GM15510 (cell line): Measurements from ENCODE around the gene CDHR4.

Source experiments
- POLR2A ChIP-seq: IDR thresholded peaks from 3 replicates; pipeline ENCODE4 v1.6.1; 2011; ENCODE audit warnings: borderline replicate concordance; ENCODE audit not compliant: insufficient read length; ENCODE audit errors: extremely low read depth

Gene CDHR4

GRCh38 chr3:49759226-49759625 is 40.4 kb downstream of the CDHR4 start:
- TF ChIP-seq POLR2A, result no peak

GRCh38 chr3:49757197-49757596 is 42.5 kb downstream of the CDHR4 start:
- TF ChIP-seq POLR2A, result no peak

DNA sequence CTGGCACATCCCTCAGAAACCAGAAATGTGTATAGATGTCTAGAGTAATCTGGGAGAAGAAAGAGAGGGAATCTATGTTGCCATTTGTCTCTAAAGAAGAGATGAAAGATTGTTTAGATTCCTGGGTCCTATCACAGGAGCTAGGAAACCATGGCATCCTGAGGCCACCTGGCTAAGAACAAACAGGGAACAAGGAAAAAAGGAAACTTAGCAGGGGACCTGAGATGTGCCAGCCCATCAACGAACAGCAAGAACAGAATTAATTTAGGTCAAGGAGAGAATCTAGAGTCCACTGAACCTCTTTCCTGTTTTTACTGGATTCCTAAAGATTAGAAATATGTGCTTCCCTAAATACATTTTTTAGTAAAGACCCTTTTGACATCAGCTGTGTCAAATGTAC is 43.6 kb downstream of the CDHR4 start:
- no peak for TF ChIP-seq POLR2A

GRCh38 chr3:49754536-49754935 is 45.1 kb downstream of the CDHR4 start:
- TF ChIP-seq POLR2A, result no peak

GRCh38 chr3:49751501-49751900 is 48.2 kb downstream of the CDHR4 start:
- no peak for TF ChIP-seq POLR2A

DNA sequence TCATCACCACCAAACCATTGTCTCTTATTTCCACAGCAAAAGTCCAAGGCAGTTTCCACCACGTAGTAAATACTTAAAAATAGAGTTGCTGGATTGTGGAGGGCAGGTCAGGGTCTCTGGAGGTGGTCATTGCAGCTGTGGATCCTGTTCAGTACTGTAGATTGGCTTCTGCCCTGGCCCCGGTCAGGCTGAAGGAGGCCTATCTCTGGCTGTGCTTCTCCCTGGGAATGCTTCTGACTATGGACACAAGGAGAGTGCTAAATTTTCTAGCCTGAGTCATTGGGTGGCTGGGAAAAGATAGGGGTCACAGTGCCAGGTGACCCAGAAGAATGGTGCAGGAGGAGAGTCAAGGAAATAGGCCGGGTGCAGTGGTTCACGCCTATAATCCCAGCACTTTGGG is 49.6 kb downstream of the CDHR4 start:
- no peak for TF ChIP-seq POLR2A

GRCh38 chr3:49747792-49748480 is 51.7 kb downstream of the CDHR4 start:
- no peak for TF ChIP-seq POLR2A

DNA sequence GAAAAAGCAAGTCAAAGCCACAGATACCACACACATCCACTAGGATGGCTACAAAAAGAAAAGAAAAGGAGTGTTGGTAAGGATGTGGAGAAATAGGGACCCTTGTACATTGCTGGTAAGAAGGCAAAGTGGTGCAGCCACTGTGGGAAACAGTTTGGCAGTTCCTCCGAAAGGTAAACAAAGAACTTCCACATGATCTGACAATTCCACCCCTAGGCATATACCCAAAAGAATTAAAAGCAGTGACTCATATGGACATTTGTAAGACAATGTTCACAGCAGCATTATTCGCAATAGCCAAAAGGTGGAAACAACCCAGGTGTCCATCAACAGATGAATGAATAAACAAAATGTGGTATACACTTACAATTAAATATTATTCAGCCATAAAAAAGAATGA is 53.7 kb downstream of the CDHR4 start:
- no peak for TF ChIP-seq POLR2A
